PC-9 (cell line): ENCODE results near the gene FBXO45. TPM values are rescaled to one million over a fixed set of nuclear protein-coding genes. Genes with fewer than 3 reads are reported as not detected.

Experiments
- BruUV-seq: library from RNA; stranded (reverse); fragments of 400-500 nt; replicated peaks from 2 replicates; lab custom pipeline; 2021; lab: Mats Ljungman, UMichigan
- CTCF ChIA-PET: fragments of 300-600 bp; sonication (Branson Sonifier 250); formaldehyde crosslinking; loops from one replicate; lab custom pipeline; 2022; ENCODE audit warnings: antibody characterized with exemption; lab: Charles Lee
- POLR2A ChIA-PET: fragments of 300-600 bp; sonication (Branson Sonifier 250); formaldehyde crosslinking; loops from one replicate; lab custom pipeline; 2022; ENCODE audit warnings: antibody characterized with exemption; ENCODE audit not compliant: unreplicated experiment; lab: Charles Lee
- DNase-seq, 2 experiments: peaks; one replicate each; pipeline versions ENCODE4 v3.0.0 to v3.0.0-alpha.2; 2015 to 2022; ENCODE audit warnings: mixed read lengths in 1 of 2
- H2AFZ ChIP-seq: fragments of 200-600 bp; sonication (generic); 2 replicates; pipeline ENCODE4 v1.8.1; 2017; ENCODE audit warnings: antibody characterized with exemption
- H3F3A ChIP-seq: fragments of 200-600 bp; sonication (generic); 2 replicates; pipeline ENCODE4 v1.8.1; 2017; ENCODE audit warnings: antibody characterized with exemption, mild to moderate bottlenecking, low read depth; ENCODE audit not compliant: insufficient read depth
- H3K27ac ChIP-seq: fragments of 200-600 bp; sonication (generic); 2 replicates; pipeline ENCODE4 v1.6.1; 2016; ENCODE audit warnings: mixed run types
- H3K27me3 ChIP-seq: fragments of 200-600 bp; sonication (generic); 2 replicates; pipeline ENCODE4 v1.6.1; 2016; ENCODE audit warnings: low read depth, mixed run types; ENCODE audit not compliant: insufficient read depth
- H3K36me3 ChIP-seq: fragments of 200-600 bp; sonication (generic); 2 replicates; pipeline ENCODE4 v1.6.1; 2016; ENCODE audit warnings: low read depth, mixed run types
- H3K4me1 ChIP-seq: fragments of 200-600 bp; sonication (generic); replicated peaks from 2 replicates; pipeline ENCODE4 v1.6.1; 2016; ENCODE audit warnings: mixed run types; ENCODE audit not compliant: insufficient read depth
- H3K4me2 ChIP-seq: fragments of 200-600 bp; sonication (generic); 2 replicates; pipeline ENCODE4 v1.6.1; 2017; ENCODE audit warnings: mixed run types
- H3K4me3 ChIP-seq: fragments of 200-600 bp; sonication (generic); 2 replicates; pipeline ENCODE4 v1.6.1; 2016; ENCODE audit warnings: mixed run types
- H3K79me2 ChIP-seq: fragments of 200-600 bp; sonication (generic); 2 replicates; pipeline ENCODE4 v1.6.1; 2017; ENCODE audit warnings: low read depth, mixed run types
- H3K9me2 ChIP-seq: fragments of 200-600 bp; sonication (generic); 2 replicates; pipeline ENCODE4 v1.8.1; 2017; ENCODE audit warnings: mild to moderate bottlenecking; ENCODE audit not compliant: insufficient read depth
- H3K9me3 ChIP-seq: fragments of 200-600 bp; sonication (generic); 2 replicates; pipeline ENCODE4 v1.8.1; 2016; ENCODE audit warnings: low read depth; ENCODE audit not compliant: insufficient read depth
- H4K20me1 ChIP-seq: fragments of 200-600 bp; sonication (generic); 2 replicates; pipeline ENCODE4 v1.8.1; 2017; ENCODE audit not compliant: insufficient read depth
- CTCF ChIP-seq: fragments of 200-600 bp; sonication (generic); conservative IDR thresholded peaks from 2 replicates; pipeline ENCODE4 v1.6.1; 2017; ENCODE audit warnings: mixed run types, antibody characterized with exemption, mild to moderate bottlenecking, moderate library complexity
- EZH2 ChIP-seq: fragments of 200-600 bp; sonication (generic); IDR thresholded peaks from 2 replicates; pipeline ENCODE4 v1.8.0; 2017; ENCODE audit warnings: antibody characterized with exemption, low read depth
- intact Hi-C: fragments of 100-400 bp; cut with micrococcal nuclease; formaldehyde crosslinking; loops from one replicate; pipeline ENCODE4 v1.10.0; 2022; ENCODE audit not compliant: unreplicated experiment
- total RNA-seq: library from RNA; stranded (reverse); gene quantifications from 2 replicates; pipeline ENCODE4 v1.2.3, GENCODE V29; 2021

The FBXO45 gene
- total RNA-seq, 1 experiment from 2014 or later: 21.3 TPM

- POLR2A ChIA-PET: no interaction called here
Observed at GRCh38 chr3:196541684-196542445, 26.6 kb upstream of the FBXO45 start.

GRCh38 chr3:196544491-196544992 lies 23.9 kb upstream of the FBXO45 start:
- BruUV-seq: no TSS peak
- CTCF ChIA-PET: interaction anchor here (1.1 kb wide), 1 partner anchor 11 kb away, joined by 3 read pairs; no protein-coding TSS in a partner anchor
- H3F3A ChIP-seq: 0 out of 2 replicates have a peak, but pooled peaks cover under 1% of the 10 kb centered on the region

More at GRCh38 chr3:196541684-196542445, 26.6 kb upstream of the FBXO45 start:
- H4K20me1 ChIP-seq: no peaks in the 10 kb centered on the region
- BruUV-seq: no TSS peak
- 0 out of 2 replicates have a peak, but pooled peaks cover 8% of the 10 kb centered on the region for H3K4me1 ChIP-seq
- intact Hi-C loops: no loop called here
- no peak overlapping the region for H3K4me3 ChIP-seq
- no peak for DNase-seq
- H3K27ac ChIP-seq: no peak overlapping the region
- no peaks in the 10 kb centered on the region for H3K36me3 ChIP-seq
- H2AFZ ChIP-seq: no peak overlapping the region
- H3K79me2 ChIP-seq: no peaks in the 10 kb centered on the region
- H3K9me3 ChIP-seq: no peaks in the 10 kb centered on the region; the same call in 1 of the 2 replicates
- peaks cover 7% of the 10 kb centered on the region; the same call in 1 of the 2 replicates for H3F3A ChIP-seq
- no peaks in the 10 kb centered on the region for H3K27me3 ChIP-seq
- no peak for TF ChIP-seq CTCF
- no peak for TF ChIP-seq EZH2
- CTCF ChIA-PET: interaction anchor here (0.6 kb wide), 2 partner anchors 146 to 149 kb away, joined by 3 to 5 read pairs; no protein-coding TSS in a partner anchor
- H3K9me2 ChIP-seq: no peaks in the 10 kb centered on the region
- H3K4me2 ChIP-seq: no peak overlapping the region

GRCh38 chr3:196546537-196546936 lies 21.9 kb upstream of the FBXO45 start:
- ChIA-PET CTCF (no interaction called here), POLR2A (no interaction called here)
- H3K4me2 ChIP-seq: no peak overlapping the region
- no peaks in the 10 kb centered on the region for H3K9me2 ChIP-seq
- no peaks in the 10 kb centered on the region for H3K79me2 ChIP-seq
- intact Hi-C loops: no loop called here
- H3K27ac ChIP-seq: no peak overlapping the region
- no peak overlapping the region for H3K4me3 ChIP-seq
- no peaks in the 10 kb centered on the region for H3F3A ChIP-seq
- H4K20me1 ChIP-seq: no peaks in the 10 kb centered on the region
- no peak overlapping the region for H2AFZ ChIP-seq
- H3K9me3 ChIP-seq: peaks cover 12% of the 10 kb centered on the region
- H3K36me3 ChIP-seq: no peaks in the 10 kb centered on the region
- H3K27me3 ChIP-seq: no peaks in the 10 kb centered on the region
- BruUV-seq: no TSS peak
- TF ChIP-seq CTCF (no peak), EZH2 (no peak)
- H3K4me1 ChIP-seq: no peaks in the 10 kb centered on the region
- DNase-seq: no peak

More at GRCh38 chr3:196544491-196544992, 23.9 kb upstream of the FBXO45 start:
- no peaks in the 10 kb centered on the region for H3K36me3 ChIP-seq
- no peaks in the 10 kb centered on the region for H3K27me3 ChIP-seq
- POLR2A ChIA-PET: no interaction called here
- no peak overlapping the region for H3K27ac ChIP-seq
- H3K4me1 ChIP-seq: no peaks in the 10 kb centered on the region
- H3K4me2 ChIP-seq: no peak overlapping the region
- no peaks in the 10 kb centered on the region for H3K9me2 ChIP-seq
- H3K79me2 ChIP-seq: no peaks in the 10 kb centered on the region
- H3K9me3 ChIP-seq: peaks cover 7% of the 10 kb centered on the region
- H2AFZ ChIP-seq: no peak overlapping the region
- no peak for TF ChIP-seq EZH2
- TF ChIP-seq CTCF: no peak
- no peak for DNase-seq
- no peak overlapping the region for H3K4me3 ChIP-seq
- H4K20me1 ChIP-seq: no peaks in the 10 kb centered on the region
- intact Hi-C loops: no loop called here
